NCI-H1436 (cell line): ENCODE results near the gene AGFG2.
"Not testable (repeated sequence)": the region's sequence is repeated elsewhere in the genome, so short reads cannot be mapped to it uniquely, and the experiment has no call there.

Experiments used
- DNase-seq: peaks from one replicate; lab custom pipeline; 2025; lab: John Stamatoyannopoulos, UW

AGFG2 gene

GRCh38 chr7:100552532-100552931 is 13.5 kb downstream of the AGFG2 start:
- DNase-seq: no peak

DNA sequence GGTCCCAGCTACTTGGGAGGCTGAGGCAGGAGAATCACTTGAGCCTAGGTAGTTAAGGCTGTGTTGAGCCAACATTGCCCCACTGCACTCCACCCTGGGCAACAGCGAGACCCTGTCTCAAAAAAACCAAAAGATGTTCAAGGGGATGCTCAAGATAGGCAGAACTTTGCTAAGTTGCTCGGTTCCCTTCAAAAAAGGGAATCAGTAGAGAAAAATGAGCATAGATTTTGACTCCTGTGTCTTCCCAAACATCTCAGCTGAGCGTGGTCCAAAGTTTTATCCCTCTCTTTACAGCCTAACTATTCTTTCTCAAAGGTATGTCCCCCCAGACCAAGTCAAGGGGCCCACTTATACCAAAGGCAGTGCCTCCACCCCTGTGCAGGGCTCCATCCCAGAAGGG is 14.0 kb downstream of the AGFG2 start:
- no peak for DNase-seq

DNA sequence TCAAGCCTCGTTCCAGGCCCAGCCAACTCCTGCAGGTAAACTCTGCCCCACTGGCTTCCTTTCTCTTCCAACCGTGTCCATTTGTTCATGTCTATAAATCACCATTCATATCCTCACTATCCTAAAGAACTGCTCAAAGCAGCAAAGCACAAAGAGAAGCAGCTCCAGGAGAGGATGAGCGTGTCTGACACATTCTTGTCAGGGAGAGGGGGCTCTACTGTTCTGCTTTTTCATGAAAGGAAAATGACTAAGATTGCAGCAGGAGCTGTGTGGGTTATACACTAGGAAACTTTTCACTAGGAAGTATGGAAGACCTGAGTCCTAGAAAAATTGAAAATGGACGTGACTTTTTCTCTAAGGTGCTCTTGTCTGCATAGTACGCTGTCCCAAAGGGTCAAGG is 16.7 kb downstream of the AGFG2 start:
- no peak for DNase-seq

DNA sequence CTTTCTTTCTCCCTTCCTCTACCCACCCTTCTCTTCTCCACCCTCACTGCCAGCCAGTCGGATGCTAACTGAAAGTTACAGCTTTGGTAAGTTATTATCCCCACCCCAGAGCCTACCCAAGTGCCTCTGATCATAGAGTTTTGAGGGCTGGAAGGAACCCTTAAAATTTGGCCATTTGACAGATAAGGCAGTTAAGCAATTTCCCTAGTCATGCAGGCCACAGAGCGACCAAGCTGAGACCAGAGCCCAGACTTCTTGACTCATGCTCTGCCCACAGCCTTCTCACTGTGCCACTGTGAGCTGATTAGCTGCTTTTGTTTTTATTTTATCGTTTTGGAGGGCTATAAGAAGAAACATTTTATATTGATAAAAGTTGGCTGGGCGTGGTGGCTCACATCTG is 17.5 kb downstream of the AGFG2 start:
- DNase-seq: no peak

GRCh38 chr7:100559127-100559526 is 20.1 kb downstream of the AGFG2 start:
- no peak for DNase-seq

- no peak for DNase-seq
These were observed 22.6 kb downstream of the AGFG2 start for GRCh38 chr7:100561491-100562194.

GRCh38 chr7:100562195-100563099 is 23.4 kb downstream of the AGFG2 start:
- DNase-seq: no peak

DNA sequence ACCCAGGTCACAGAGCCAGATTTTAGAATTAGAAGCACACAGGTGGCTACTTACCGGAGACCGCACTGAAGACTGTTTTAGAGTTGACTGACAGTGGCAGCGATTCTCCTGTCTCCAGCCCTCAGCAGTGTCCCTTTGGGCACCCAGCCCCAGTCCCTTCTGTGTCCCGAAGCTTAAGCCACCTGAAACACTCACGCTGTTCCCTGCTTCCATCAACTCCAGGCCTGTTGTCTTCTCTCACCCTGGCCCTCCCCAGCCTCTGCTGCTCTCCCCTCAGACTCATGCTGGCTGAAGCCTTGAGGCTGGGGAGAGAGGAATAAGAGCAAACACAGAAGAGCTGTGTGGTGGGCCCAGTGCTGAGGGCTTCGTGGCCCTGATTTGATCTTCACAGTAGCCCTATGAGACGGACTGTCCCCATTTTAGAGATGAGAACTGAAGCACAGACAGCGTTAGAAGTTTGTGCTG is 24.1 kb downstream of the AGFG2 start:
- DNase-seq: no peak

DNA sequence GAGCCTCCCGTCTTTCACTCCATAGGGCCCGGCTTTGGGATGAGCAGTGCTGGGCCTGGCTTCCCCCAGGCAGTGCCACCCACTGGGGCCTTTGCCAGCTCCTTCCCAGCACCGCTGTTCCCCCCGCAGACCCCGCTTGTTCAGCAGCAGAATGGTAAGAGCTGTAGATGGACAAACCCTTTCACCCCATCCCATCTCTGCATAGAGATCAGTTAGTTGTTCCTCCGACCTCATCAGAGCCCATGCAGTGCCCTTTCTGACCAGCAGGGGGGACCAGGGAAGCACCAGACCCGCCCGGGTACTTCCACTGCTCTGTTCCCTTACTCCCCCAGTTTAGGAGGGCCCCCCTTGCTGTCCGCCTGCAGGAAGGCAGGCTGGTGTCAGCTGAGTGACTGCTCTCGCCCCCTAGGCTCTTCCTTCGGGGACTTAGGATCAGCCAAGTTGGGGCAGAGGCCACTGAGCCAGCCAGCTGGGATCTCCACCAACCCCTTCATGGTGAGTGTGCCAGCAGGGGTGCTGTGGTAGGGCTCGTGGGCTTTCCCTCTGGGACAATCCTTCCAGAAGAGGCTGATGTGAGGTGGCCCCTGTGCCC is 24.9 kb downstream of the AGFG2 start:
- no peak for DNase-seq

DNA sequence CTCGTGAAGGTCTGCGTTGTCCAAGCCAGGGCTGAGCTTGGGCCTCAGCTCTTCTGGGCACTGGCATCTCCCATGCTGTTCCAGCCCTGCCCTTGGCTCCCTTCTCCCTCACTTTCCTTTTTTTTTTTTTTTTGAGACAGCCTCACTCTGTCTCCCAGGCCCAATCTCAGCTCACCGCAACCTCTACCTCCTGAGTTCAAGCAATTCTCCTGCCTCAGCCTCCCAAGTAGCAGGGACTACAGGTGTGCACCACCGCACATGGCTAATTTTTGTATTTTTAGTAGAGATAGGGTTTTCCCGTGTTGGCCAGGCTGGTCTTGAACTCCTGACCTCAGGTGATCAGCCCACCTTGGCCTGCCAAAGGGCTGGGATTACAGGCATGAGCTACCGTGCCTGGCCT is 25.4 kb downstream of the AGFG2 start:
- DNase-seq: not testable (repeated sequence)

- no peak for DNase-seq
These were observed 26.1 kb downstream of the AGFG2 start for GRCh38 chr7:100565133-100565571.

DNA sequence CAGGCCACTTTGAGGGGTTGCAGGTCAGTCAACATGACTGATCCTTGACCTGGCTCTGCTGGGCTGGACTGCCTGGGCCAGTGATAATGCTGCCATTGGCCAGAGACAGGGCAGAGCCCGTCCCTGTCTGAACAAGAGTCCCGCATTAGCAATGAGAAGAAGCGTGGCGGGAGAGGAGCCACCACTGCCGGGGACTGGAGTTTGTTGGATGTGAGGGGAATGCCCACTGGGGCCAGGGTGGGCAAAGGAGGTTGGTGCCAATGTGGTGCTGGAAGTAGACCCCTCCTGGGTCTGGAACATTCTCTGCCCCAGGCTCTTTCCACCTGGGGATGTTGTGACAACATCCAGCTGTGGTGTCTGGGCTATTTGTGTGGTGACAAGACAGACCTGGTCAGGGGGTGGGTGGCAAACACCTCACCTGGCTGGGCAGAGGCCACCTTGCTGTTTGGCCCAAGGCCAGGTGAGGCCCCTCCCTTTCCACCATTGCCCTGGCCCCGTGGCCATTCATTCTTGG is 27.1 kb downstream of the AGFG2 start:
- no peak for DNase-seq

DNA sequence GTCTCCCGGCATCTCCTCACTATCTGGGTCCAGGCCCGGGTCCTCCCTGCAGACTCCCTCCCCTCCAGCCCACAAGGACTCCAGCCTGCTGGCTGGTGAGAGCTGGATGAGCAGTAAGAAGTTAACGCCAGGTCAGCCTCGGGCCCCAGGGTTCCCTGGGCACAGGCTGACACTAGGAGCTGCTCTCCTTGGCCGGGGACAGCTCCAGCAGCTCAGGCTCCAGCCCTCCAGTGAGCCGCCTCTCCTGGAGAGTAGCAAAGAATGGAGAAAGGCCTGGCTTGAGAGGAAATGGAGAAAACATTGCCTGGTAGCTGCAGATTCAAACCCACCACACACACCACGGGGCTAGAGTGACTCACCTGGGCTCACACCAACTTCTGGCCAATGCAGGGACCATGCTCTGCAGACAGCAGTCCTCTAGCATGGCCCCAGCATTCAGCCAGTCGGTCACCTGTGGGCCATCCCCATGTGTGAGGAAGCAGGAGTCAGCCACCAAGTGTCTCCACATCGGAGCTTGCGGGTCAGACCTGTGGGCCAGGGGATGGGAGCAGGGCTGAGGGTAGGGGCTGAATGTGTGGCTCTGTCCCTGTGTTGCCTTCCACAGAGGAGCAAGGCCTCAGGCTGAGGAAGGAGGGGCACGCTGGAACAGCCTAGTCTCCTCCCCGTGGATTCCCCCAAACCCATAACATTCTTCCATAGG is 28.2 kb downstream of the AGFG2 start:
- DNase-seq: no peak

DNA sequence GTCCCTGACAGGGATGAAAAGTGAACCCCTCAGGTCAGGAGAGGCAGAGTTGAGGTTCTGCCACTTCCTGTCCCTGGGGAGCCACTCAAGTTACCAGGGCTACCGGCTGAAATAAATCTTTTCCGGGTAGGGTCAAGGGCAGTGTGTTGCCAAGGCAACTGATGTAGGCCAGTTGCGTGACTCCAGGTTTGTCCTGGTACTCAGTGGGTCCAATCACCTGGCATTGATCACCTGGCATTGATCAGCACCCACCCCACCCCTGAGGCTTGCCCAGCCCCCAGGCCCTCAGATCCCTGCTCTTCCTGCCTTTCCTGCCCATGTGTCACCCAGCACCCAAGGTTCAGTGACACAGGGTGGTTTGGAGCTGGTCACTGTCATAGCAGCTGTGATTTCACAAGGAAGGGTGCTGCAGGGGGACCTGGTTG is 28.8 kb downstream of the AGFG2 start:
- DNase-seq: no peak

DNA sequence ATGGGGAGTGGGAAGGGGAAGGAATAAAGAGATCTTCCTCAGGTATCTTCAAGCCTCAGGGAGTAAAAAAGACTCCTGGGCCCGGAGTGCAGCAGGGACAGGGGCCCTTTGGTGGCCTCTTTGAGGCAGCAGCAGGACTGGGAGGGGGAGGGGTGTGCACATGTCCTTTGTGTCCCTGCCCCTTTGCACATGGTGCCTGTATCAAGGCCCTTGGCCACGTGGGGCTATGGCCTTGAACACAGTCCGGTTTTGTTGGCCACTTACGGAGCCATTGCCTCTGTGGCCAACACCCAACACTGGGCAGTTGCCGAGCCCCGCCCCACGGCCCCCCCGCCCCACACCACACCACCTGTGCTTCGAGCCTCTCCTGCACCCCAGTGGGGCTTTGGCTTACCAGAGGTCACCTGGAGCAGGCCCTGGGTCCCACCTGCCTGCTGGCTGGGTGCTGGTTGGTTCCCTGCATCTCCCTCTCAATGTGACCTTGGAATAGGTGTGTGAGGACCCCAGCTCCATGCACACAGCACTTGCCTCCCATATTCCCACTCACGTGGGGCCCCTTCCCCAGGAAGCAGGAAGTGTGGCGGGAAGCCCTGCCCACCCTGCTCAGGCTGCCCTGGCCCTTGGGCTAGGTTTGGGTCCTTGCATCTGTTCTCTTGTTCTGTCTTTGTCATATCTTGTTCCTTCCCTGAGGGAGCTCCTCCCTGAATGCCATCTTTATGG is 29.3 kb downstream of the AGFG2 start:
- no peak for DNase-seq

DNA sequence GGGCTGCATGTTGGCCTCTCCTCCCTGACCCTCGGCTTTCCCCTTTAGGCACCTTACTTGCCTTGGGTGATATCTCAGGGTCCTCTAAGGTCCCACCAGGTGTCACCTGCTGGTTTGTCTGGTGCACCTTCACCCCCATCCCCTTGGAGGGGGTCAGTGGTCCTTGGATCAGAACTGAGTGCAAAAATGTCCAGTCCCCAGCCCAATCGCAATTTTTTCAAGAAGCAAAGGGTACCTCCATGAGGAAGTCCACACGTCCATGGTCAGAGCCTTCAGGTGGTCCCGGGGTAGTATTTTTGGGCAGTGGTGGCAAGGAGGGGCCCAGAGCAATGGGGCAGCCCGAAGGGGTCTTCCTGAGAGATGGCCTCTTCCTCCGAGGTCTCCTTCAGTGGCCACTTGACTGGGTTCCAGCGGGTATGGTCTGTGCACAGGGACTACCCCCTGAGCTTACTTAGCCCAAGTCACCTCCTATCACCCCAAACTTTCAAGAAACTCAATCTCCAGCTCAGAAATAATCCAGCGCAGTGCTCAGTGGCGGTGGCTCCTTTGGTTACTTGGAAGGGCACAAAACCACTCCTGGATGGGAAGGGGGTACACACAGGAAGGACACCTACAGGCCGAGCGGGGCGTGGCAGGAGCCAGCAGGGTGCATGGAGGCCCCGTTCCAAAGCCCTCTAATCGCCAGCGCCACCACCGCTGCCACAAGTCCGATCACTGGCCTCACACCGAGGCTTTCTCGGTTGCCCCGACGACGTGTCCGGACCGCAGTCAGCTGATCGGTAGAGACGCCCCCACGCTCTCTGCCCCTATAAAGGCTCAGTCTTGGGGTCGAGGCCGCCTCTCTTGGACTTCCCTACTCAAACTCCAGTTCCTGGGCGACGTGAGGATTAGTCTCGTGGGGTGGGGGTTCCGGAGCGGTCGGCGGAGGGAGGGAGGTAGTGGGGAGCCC is 30.2 kb downstream of the AGFG2 start:
- no peak for DNase-seq

DNA sequence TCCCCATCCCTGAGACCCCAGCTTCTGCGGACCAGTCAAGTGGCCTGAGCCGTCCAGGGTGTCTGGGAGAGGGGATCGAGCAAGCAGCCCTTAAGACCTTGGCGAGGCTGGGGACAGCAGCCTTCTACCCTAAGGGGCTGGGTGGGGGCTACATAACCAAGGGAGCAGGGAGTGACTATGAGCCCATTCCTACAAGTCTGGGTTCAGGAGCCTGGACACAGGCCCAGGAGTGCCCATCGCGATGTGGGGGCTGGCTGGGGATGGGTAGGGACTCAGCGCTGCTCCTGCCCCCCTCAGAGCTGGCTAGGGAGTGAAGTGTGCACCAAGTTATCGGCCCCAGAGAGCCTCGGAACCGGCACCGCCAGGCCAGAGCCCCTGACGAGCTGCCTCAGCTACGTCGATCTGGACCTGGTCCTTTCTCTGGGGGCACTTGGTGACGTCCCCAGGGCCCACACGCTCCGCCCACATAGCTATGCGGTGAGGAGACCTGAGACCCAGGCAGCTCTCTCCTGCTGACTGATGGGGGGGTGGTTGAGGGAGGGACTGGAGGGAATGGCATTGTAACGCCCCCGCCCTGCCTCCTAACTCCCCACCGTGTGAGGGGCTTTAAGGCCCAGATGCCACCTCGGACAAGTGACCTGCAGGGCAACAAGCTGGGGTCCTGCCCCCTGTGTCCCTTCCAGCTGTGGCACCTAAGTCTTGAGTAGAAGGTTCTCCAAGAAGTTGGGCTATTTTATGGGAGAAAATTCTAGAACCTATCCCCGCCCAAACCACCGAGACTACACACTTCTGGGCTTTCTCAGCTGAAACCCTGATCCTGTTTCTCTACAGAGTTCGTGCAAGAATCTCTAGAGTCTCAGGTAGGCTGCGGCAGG is 32.2 kb downstream of the AGFG2 start:
- no peak for DNase-seq

GRCh38 chr7:100571829-100572116 is 32.8 kb downstream of the AGFG2 start:
- DNase-seq: no peak

DNA sequence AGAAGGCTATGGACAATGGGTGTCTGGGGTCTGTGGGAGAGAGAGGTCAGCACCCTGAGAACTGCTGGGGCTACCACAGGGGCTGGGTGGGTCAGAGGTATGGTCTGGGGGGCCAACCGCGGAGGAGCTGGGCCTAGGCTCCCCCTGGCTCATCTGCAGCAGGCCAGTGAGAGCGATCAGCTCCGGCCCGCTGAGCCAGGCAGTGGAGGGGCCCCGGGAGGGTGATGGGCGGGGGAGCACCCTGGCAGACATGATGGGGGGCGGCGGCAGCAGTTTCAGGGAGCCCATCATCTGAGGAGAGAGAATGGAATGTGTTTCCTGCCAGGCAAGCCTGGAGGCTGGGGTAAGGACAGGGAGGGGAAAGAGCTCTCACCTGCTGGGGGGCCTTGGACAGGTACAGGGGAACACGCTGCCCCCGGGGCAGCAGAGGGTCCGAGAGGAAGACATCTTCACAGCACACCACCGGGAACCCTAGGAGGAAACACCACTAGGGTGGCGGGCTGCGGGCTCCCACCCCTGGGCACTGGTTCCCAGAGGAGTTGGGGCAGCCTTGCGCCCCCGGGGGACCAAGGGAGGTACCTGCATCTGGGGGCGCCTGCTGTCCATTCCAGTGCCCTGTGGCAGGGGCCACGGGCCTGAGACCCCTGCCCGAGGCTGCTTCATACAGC is 33.4 kb downstream of the AGFG2 start:
- no peak for DNase-seq
